HG03039 (cell line): Measurements from ENCODE around the gene APOBR.

Experiments
- ATAC-seq: cut with Tn5 transposase; IDR thresholded peaks from one replicate; pipeline ENCODE4 v1.9.1; 2021; ENCODE audit warnings: mild to moderate bottlenecking, moderate library complexity; ENCODE audit not compliant: unreplicated experiment

APOBR gene

GRCh38 chr16:28548306-28548802, 53.9 kb downstream of the APOBR start:
- no peak for ATAC-seq
